Liver (tissue), 9 donors: ENCODE results near the gene GJB2. TPM values are rescaled to one million over a fixed set of nuclear protein-coding genes. Genes with fewer than 3 reads are reported as not detected.
A peak's percentile ranks its signal among the peaks of the same experiment; 100 is the strongest.

Experiments
- DNase-seq: peaks from one replicate; pipeline ENCODE4 v3.0.0-alpha.2; 2017; ENCODE audit warnings: low spot score
- H3K27ac ChIP-seq, 2 donors: one replicate each; pipeline ENCODE4 v1.7.0; 2013; ENCODE audit warnings: inconsistent platforms in 2 of 2, low read length in 2 of 2, control low read depth in 1 of 2, low read depth in 1 of 2, mild to moderate bottlenecking in 1 of 2
- H3K27me3 ChIP-seq, 4 donors: one replicate each; pipeline versions ENCODE4 v1.6.1 to v1.7.0; 2013; ENCODE audit warnings: low read length in 3 of 4, inconsistent platforms in 1 of 4, mild to moderate bottlenecking in 1 of 4, moderate library complexity in 1 of 4; ENCODE audit not compliant: control insufficient read depth in 4 of 4, insufficient read depth in 4 of 4
- H3K36me3 ChIP-seq, 4 donors: one replicate each; pipeline versions ENCODE4 v1.6.1 to v1.7.0; 2013; ENCODE audit warnings: low read length in 3 of 4, mild to moderate bottlenecking in 3 of 4, low read depth in 1 of 4, moderate library complexity in 1 of 4; ENCODE audit not compliant: control insufficient read depth in 4 of 4, insufficient read depth in 3 of 4
- H3K4me1 ChIP-seq, 4 donors: one replicate each; pipeline versions ENCODE4 v1.6.1 to v1.7.0; 2013; ENCODE audit warnings: low read length in 3 of 4, mild to moderate bottlenecking in 3 of 4, moderate library complexity in 1 of 4; ENCODE audit not compliant: control insufficient read depth in 4 of 4, insufficient read depth in 4 of 4
- H3K4me3 ChIP-seq, 3 donors: one replicate each; pipeline versions ENCODE4 v1.6.1 to v1.7.0; 2013; ENCODE audit warnings: low read length in 3 of 3, control low read depth in 1 of 3, low read depth in 1 of 3, mild to moderate bottlenecking in 1 of 3
- H3K9ac ChIP-seq, 2 donors: one replicate each; pipeline ENCODE4 v1.7.0; 2013; ENCODE audit warnings: low read length in 2 of 2, mild to moderate bottlenecking in 2 of 2, moderate library complexity in 2 of 2, control low read depth in 1 of 2, low read depth in 1 of 2
- H3K9me3 ChIP-seq, 4 donors: one replicate each; pipeline versions ENCODE4 v1.6.1 to v1.7.0; 2013; ENCODE audit warnings: low read length in 3 of 4; ENCODE audit not compliant: control insufficient read depth in 4 of 4
- EGR1 ChIP-seq, 2 donors: IDR thresholded peaks; 2 replicates each; pipeline ENCODE4 v1.6.1; 2016 to 2018; ENCODE audit warnings: antibody characterized with exemption in 2 of 2, low read depth in 2 of 2
- FOXA1 ChIP-seq: IDR thresholded peaks from 2 replicates; pipeline ENCODE4 v1.6.1; 2016; ENCODE audit warnings: antibody characterized with exemption
- FOXA2 ChIP-seq: IDR thresholded peaks from 2 replicates; pipeline ENCODE4 v1.6.1; 2016; ENCODE audit warnings: antibody characterized with exemption
- GABPA ChIP-seq, 2 donors: IDR thresholded peaks in 1 of 2; conservative IDR thresholded peaks in 1 of 2; 2 replicates each; pipeline ENCODE4 v1.6.1; 2016; ENCODE audit warnings: antibody characterized with exemption in 2 of 2, mild to moderate bottlenecking in 1 of 2, moderate library complexity in 1 of 2
- HNF4A ChIP-seq, 2 donors: conservative IDR thresholded peaks; 2 replicates each; pipeline ENCODE4 v1.6.1; 2016; ENCODE audit warnings: antibody characterized with exemption in 2 of 2, mild to moderate bottlenecking in 2 of 2
- HNF4G ChIP-seq: IDR thresholded peaks from 2 replicates; pipeline ENCODE4 v1.6.1; 2016; ENCODE audit warnings: antibody characterized with exemption
- JUND ChIP-seq, 2 donors: IDR thresholded peaks; 2 replicates each; pipeline ENCODE4 v1.6.1; 2016; ENCODE audit warnings: antibody characterized with exemption in 2 of 2
- NR2F2 ChIP-seq: IDR thresholded peaks from 2 replicates; pipeline ENCODE4 v1.6.1; 2016; ENCODE audit warnings: antibody characterized with exemption
- RAD21 ChIP-seq, 2 donors: IDR thresholded peaks; 2 replicates each; pipeline ENCODE4 v1.6.1; 2016; ENCODE audit warnings: antibody characterized with exemption in 2 of 2, mild to moderate bottlenecking in 2 of 2
- RXRA ChIP-seq, 2 donors: IDR thresholded peaks; 2 replicates each; pipeline ENCODE4 v1.6.1; 2017 to 2018; ENCODE audit warnings: antibody characterized with exemption in 2 of 2, mild to moderate bottlenecking in 1 of 2
- SP1 ChIP-seq: IDR thresholded peaks from 2 replicates; pipeline ENCODE4 v1.6.1; 2018; ENCODE audit warnings: antibody characterized with exemption, mild to moderate bottlenecking
- TAF1 ChIP-seq: conservative IDR thresholded peaks from 2 replicates; pipeline ENCODE4 v1.6.1; 2016; ENCODE audit warnings: antibody characterized with exemption, mild to moderate bottlenecking
- YY1 ChIP-seq: IDR thresholded peaks from 2 replicates; pipeline ENCODE4 v1.6.1; 2016; ENCODE audit warnings: antibody characterized with exemption, mild to moderate bottlenecking
- WGBS: extraction: QIAGEN DNeasy Blood & Tissue Kit; methylation state at CpG from one replicate; pipeline ENCODE4 v1.1.7; 2013; 5-methylcytosine and 5-hydroxymethylcytosine counted together
- polyA plus RNA-seq, 2 donors: library from polyadenylated mRNA; stranded (reverse) in 1 of 2; unstranded in 1 of 2; fragments of 200-250 nt in 1 of 2; fragments of >200 nt in 1 of 2; fragmentation: Nextera tagmentation in 1 of 2; extraction: Ambion mirVana in 1 of 2; gene quantifications; one replicate each; pipeline versions ENCODE4 v1.2.1 to v1.2.3, GENCODE V29; 2013 to 2015
- total RNA-seq, 2 donors: library from RNA; depleted of rRNA; stranded (reverse); fragments of >200 nt; gene quantifications; one replicate each; pipeline ENCODE4 v1.2.3, GENCODE V29; 2014
- TF ChIP-seq, protein P1 (sequence below): fragments of 150-350 bp; IDR thresholded peaks from 2 replicates; pipeline ENCODE4 v1.5.1; 2017; ENCODE audit warnings: improper control_type of control experiment, low read depth, low read length; ENCODE audit not compliant: missing input control
- TF ChIP-seq, protein P2 (sequence below): IDR thresholded peaks from 2 replicates; pipeline ENCODE4 v1.6.1; 2016; ENCODE audit warnings: antibody characterized with exemption
- TF ChIP-seq, protein P3 (sequence below): IDR thresholded peaks from 2 replicates; pipeline ENCODE4 v1.6.1; 2016; ENCODE audit warnings: antibody characterized with exemption
- TF ChIP-seq, protein P4 (sequence below): IDR thresholded peaks from 2 replicates; pipeline ENCODE4 v1.6.1; 2016; ENCODE audit warnings: antibody characterized with exemption, mild to moderate bottlenecking
- TF ChIP-seq, protein P5 (sequence below): IDR thresholded peaks from 2 replicates; pipeline ENCODE4 v1.6.1; 2016; ENCODE audit warnings: antibody characterized with exemption
- donor health status: healthy.
- donor health status: healthy.
- donor health status: healthy.
- donor health status: healthy.
- donor health status: healthy.

GJB2 gene
- total and polyA plus RNA-seq, 4 donors: 8.0 to 50.1 (median 20.6) TPM

DNA sequence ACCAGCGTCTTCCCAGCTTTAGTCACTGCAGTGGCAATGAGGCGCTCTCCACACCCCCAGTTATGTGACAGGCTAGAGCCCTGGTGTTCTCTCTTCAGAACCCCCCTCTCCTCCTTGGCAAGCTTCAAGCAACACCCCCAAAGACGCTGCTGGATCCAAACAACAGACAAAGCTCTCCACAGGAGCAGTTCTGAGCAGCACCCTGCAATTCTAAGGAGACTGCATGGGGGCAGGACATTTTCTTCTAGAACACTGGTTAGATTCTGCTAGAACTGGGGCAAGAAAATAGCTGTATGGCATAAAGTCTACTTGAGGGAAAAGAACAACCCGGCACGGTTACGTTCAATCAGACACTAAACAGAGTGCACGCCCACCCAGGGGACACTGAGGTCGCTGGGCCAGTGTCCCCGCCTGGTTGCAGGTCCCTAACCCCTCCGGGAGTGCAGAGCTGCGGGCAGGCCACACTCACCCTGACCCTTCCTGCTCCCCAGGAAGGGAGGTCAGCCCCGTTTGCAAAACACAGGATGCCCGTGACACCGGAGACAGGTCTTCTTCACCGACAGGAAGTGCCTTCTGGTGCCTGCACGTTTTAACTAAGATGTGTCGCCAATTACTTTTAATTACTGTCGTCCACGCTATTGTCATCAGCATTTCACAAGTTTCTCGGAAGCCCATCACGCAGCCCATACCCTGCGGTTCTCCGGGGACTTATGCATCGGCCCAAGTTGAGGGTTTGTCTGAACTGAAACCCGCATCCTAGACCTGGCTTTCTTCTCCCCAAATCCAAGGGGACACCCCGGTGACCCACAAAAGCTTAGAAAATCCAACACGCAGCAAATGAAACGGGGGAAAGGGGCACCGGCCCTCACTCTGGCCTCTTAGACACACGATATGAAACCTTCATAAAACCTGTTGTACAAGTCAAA is 38.4 kb upstream of the GJB2 start:
- H3K4me3 ChIP-seq: peak overlapping the region in 2 of 3 donors; percentile 43 to 58
- H3K4me1 ChIP-seq: peaks cover 5 to 12% (median 6%) of the 10 kb centered on the region in 4 donors
- no peaks in the 10 kb centered on the region for H3K9me3 ChIP-seq
- no peaks in the 10 kb centered on the region for H3K36me3 ChIP-seq
- DNase-seq: no peak
- TF ChIP-seq, protein P1, sequence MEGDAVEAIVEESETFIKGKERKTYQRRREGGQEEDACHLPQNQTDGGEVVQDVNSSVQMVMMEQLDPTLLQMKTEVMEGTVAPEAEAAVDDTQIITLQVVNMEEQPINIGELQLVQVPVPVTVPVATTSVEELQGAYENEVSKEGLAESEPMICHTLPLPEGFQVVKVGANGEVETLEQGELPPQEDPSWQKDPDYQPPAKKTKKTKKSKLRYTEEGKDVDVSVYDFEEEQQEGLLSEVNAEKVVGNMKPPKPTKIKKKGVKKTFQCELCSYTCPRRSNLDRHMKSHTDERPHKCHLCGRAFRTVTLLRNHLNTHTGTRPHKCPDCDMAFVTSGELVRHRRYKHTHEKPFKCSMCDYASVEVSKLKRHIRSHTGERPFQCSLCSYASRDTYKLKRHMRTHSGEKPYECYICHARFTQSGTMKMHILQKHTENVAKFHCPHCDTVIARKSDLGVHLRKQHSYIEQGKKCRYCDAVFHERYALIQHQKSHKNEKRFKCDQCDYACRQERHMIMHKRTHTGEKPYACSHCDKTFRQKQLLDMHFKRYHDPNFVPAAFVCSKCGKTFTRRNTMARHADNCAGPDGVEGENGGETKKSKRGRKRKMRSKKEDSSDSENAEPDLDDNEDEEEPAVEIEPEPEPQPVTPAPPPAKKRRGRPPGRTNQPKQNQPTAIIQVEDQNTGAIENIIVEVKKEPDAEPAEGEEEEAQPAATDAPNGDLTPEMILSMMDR: no peak
- TF ChIP-seq FOXA1: no peak
- TF ChIP-seq HNF4A (conservative IDR thresholded peaks at IDR 0.05): no peak
- TF ChIP-seq FOXA2: no peak
- no peak for TF ChIP-seq EGR1 (IDR thresholded peaks at IDR 0.05; ENCODE audit: low read depth in 2 of 2)
- no peak for TF ChIP-seq HNF4G
- TF ChIP-seq NR2F2: no peak
- TF ChIP-seq YY1: no peak
- TF ChIP-seq JUND (IDR thresholded peaks at IDR 0.05): no peak
- TF ChIP-seq GABPA (IDR thresholded peaks at IDR 0.05 in 1 of 2, conservative IDR thresholded peaks at IDR 0.05 in 1 of 2): no peak
- TF ChIP-seq SP1: no peak
- TF ChIP-seq RXRA (IDR thresholded peaks at IDR 0.05): no peak
- TF ChIP-seq, protein P2, sequence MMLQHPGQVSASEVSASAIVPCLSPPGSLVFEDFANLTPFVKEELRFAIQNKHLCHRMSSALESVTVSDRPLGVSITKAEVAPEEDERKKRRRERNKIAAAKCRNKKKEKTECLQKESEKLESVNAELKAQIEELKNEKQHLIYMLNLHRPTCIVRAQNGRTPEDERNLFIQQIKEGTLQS: no peak
- TF ChIP-seq, protein P3, sequence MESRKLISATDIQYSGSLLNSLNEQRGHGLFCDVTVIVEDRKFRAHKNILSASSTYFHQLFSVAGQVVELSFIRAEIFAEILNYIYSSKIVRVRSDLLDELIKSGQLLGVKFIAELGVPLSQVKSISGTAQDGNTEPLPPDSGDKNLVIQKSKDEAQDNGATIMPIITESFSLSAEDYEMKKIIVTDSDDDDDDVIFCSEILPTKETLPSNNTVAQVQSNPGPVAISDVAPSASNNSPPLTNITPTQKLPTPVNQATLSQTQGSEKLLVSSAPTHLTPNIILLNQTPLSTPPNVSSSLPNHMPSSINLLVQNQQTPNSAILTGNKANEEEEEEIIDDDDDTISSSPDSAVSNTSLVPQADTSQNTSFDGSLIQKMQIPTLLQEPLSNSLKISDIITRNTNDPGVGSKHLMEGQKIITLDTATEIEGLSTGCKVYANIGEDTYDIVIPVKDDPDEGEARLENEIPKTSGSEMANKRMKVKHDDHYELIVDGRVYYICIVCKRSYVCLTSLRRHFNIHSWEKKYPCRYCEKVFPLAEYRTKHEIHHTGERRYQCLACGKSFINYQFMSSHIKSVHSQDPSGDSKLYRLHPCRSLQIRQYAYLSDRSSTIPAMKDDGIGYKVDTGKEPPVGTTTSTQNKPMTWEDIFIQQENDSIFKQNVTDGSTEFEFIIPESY: no peak
- no peak for TF ChIP-seq TAF1
- TF ChIP-seq, protein P4, sequence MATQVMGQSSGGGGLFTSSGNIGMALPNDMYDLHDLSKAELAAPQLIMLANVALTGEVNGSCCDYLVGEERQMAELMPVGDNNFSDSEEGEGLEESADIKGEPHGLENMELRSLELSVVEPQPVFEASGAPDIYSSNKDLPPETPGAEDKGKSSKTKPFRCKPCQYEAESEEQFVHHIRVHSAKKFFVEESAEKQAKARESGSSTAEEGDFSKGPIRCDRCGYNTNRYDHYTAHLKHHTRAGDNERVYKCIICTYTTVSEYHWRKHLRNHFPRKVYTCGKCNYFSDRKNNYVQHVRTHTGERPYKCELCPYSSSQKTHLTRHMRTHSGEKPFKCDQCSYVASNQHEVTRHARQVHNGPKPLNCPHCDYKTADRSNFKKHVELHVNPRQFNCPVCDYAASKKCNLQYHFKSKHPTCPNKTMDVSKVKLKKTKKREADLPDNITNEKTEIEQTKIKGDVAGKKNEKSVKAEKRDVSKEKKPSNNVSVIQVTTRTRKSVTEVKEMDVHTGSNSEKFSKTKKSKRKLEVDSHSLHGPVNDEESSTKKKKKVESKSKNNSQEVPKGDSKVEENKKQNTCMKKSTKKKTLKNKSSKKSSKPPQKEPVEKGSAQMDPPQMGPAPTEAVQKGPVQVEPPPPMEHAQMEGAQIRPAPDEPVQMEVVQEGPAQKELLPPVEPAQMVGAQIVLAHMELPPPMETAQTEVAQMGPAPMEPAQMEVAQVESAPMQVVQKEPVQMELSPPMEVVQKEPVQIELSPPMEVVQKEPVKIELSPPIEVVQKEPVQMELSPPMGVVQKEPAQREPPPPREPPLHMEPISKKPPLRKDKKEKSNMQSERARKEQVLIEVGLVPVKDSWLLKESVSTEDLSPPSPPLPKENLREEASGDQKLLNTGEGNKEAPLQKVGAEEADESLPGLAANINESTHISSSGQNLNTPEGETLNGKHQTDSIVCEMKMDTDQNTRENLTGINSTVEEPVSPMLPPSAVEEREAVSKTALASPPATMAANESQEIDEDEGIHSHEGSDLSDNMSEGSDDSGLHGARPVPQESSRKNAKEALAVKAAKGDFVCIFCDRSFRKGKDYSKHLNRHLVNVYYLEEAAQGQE: no peak
- TF ChIP-seq RAD21 (IDR thresholded peaks at IDR 0.05): no peak
- TF ChIP-seq, protein P5, sequence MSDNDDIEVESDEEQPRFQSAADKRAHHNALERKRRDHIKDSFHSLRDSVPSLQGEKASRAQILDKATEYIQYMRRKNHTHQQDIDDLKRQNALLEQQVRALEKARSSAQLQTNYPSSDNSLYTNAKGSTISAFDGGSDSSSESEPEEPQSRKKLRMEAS: no peak
- no peak overlapping the region for H3K27ac ChIP-seq
- 41% methylated on average over 30 of the region's 30 CpGs for WGBS
- H3K27me3 ChIP-seq: no peaks in the 10 kb centered on the region
- no peak overlapping the region for H3K9ac ChIP-seq
